HepG2 (cell line): ENCODE data around the gene P4HA3. TPM values are rescaled to one million over a fixed set of nuclear protein-coding genes. Genes with fewer than 3 reads are reported as not detected.

ENCODE experiments used
- ATAC-seq: fragments of 200-7000 bp; cut with Tn5 transposase; 3 replicates; pipeline ENCODE4 v1.9.1; 2020; ENCODE audit warnings: mild to moderate bottlenecking, moderate library complexity
- BruUV-seq: library from RNA; stranded (reverse); fragments of 400-500 nt; replicated peaks from 2 replicates; lab custom pipeline; 2021; lab: Mats Ljungman, UMichigan
- CTCF ChIA-PET: fragments of 300-600 bp; formaldehyde crosslinking; extraction: SDS; loops from one replicate; lab custom pipeline; 2021; ENCODE audit warnings: low total read pairs, inconsistent platforms, low intra/inter-chr PET ratio; lab: Yijun Ruan, JAX
- POLR2A ChIA-PET: fragments of 350-600 bp; sonication (Branson Sonifier 250); formaldehyde crosslinking; loops from one replicate; lab custom pipeline; 2020; ENCODE audit warnings: antibody characterized with exemption, inconsistent platforms; lab: Yijun Ruan, JAX
- DNase-seq: peaks from one replicate; pipeline ENCODE4 v3.0.0-alpha.2; 2015; ENCODE audit warnings: low spot score
- FAIRE-seq: peaks from 3 replicates; lab custom pipeline; 2011; peaks lifted over from hg19 to GRCh38; lab: Jason Lieb, UNC
- H2AFZ ChIP-seq: one replicate; pipeline ENCODE4 v1.6.1; 2011; ENCODE audit warnings: low read length, inconsistent platforms
- H3K27ac ChIP-seq: fragments of 300-600 bp; 3 replicates; pipeline ENCODE4 v1.8.0; 2011; ENCODE audit warnings: mixed run types, mild to moderate bottlenecking, mixed read lengths, low read length, inconsistent platforms; ENCODE audit not compliant: insufficient read depth; ENCODE audit errors: extremely low read length
- H3K27me3 ChIP-seq, 2 experiments: fragments of 200-600 bp in 1 of 2; 2 replicates in 1 of 2; 3 replicates in 1 of 2; pipeline versions ENCODE4 v1.6.0 to v1.8.0; 2011; ENCODE audit warnings: low read length in 2 of 2, mild to moderate bottlenecking in 2 of 2, moderate library complexity in 2 of 2, inconsistent platforms in 1 of 2; ENCODE audit not compliant: insufficient read depth in 2 of 2, control insufficient read depth in 1 of 2
- H3K36me3 ChIP-seq, 2 experiments: fragments of 200-600 bp in 1 of 2; replicated peaks in 1 of 2; 2 replicates in 1 of 2; 3 replicates in 1 of 2; pipeline versions ENCODE4 v1.5.1 to v1.8.0; 2011; ENCODE audit warnings: low read length in 2 of 2, inconsistent platforms in 1 of 2; ENCODE audit not compliant: insufficient read depth in 2 of 2, control insufficient read depth in 1 of 2
- H3K4me1 ChIP-seq: 2 replicates; pipeline ENCODE4 v1.5.1; 2012; ENCODE audit warnings: low read length, inconsistent platforms; ENCODE audit not compliant: insufficient read depth
- H3K4me2 ChIP-seq: 2 replicates; pipeline ENCODE4 v1.6.0; 2011; ENCODE audit warnings: low read depth, low read length, inconsistent platforms
- H3K4me3 ChIP-seq, 3 experiments: fragments of 200-600 bp in 1 of 3; sonication (generic), shearing (Covaris generic) in 1 of 3; replicated peaks in 1 of 3; 2 replicates each; pipeline ENCODE4 v1.5.1; 2011 to 2016; ENCODE audit warnings: low read length in 3 of 3, inconsistent platforms in 2 of 3, low read depth in 2 of 3, mild to moderate bottlenecking in 2 of 3, control low read depth in 1 of 3, mixed read lengths in 1 of 3; ENCODE audit not compliant: insufficient read depth in 1 of 3
- H3K79me2 ChIP-seq: one replicate; pipeline ENCODE4 v1.6.1; 2011; ENCODE audit warnings: low read length, inconsistent platforms; ENCODE audit not compliant: insufficient read depth
- H3K9ac ChIP-seq: 2 replicates; pipeline ENCODE4 v1.6.0; 2011; ENCODE audit warnings: mild to moderate bottlenecking, low read depth, low read length, inconsistent platforms; ENCODE audit not compliant: insufficient read depth
- H3K9me3 ChIP-seq: 2 replicates; pipeline ENCODE4 v1.5.1; 2012; ENCODE audit warnings: mild to moderate bottlenecking, low read length
- H4K20me1 ChIP-seq: 2 replicates; pipeline ENCODE4 v1.6.0; 2011; ENCODE audit warnings: inconsistent platforms, mild to moderate bottlenecking, low read length, moderate library complexity; ENCODE audit not compliant: insufficient read depth
- BCL6 ChIP-seq: IDR thresholded peaks from 2 replicates; pipeline ENCODE4 v1.6.1; 2016; ENCODE audit warnings: missing genetic modification reagents, missing compliant biosample characterization
- CBX1 ChIP-seq: IDR thresholded peaks from one replicate; pipeline ENCODE4 v1.6.1; 2016; ENCODE audit warnings: antibody characterized with exemption, low read depth
- ETV6 ChIP-seq: sonication (generic); formaldehyde crosslinking; conservative IDR thresholded peaks from 2 replicates; pipeline ENCODE4 v1.4.0; 2020; ENCODE audit warnings: missing genetic modification reagents
- FOXA3 ChIP-seq: IDR thresholded peaks from 2 replicates; pipeline ENCODE4 v1.6.1; 2016; ENCODE audit warnings: missing genetic modification reagents, missing compliant biosample characterization
- HNRNPH1 ChIP-seq: fragments of 200-400 bp; formaldehyde crosslinking; optimal IDR thresholded peaks from 2 replicates; pipeline ENCODE3; 2017; ENCODE audit warnings: mild to moderate bottlenecking, low read depth, low read length
- HOMEZ ChIP-seq: IDR thresholded peaks from 2 replicates; pipeline ENCODE4 v1.6.1; 2016; ENCODE audit warnings: low read depth
- IKZF4 ChIP-seq: sonication (generic); formaldehyde crosslinking; IDR thresholded peaks from 2 replicates; pipeline ENCODE4 v1.5.1; 2020; ENCODE audit warnings: borderline replicate concordance, mild to moderate bottlenecking, low read depth, missing genetic modification reagents; ENCODE audit errors: not compliant biosample characterization
- IRF2 ChIP-seq: IDR thresholded peaks from 2 replicates; pipeline ENCODE4 v1.6.1; 2018; ENCODE audit warnings: missing genetic modification reagents, missing compliant biosample characterization
- KLF6 ChIP-seq: IDR thresholded peaks from 2 replicates; pipeline ENCODE4 v1.8.0; 2016; ENCODE audit warnings: missing biosample characterization, missing genetic modification reagents
- MIER3 ChIP-seq: IDR thresholded peaks from 2 replicates; pipeline ENCODE4 v1.6.1; 2016; ENCODE audit warnings: missing compliant biosample characterization, borderline replicate concordance
- RNF219 ChIP-seq: sonication (generic); formaldehyde crosslinking; IDR thresholded peaks from 2 replicates; pipeline ENCODE4 v1.5.0; 2020; ENCODE audit warnings: mild to moderate bottlenecking, missing genetic modification reagents
- SRSF4 ChIP-seq: fragments of 200-400 bp; formaldehyde crosslinking; IDR thresholded peaks from one replicate; pipeline ENCODE4 v1.6.1; 2018; ENCODE audit warnings: mild to moderate bottlenecking, low read depth, low read length, moderate library complexity; ENCODE audit not compliant: poor library complexity, severe bottlenecking
- ZBTB7A ChIP-seq: sonication (generic); formaldehyde crosslinking; IDR thresholded peaks from 2 replicates; pipeline ENCODE4 v1.8.0; 2022; ENCODE audit warnings: mild to moderate bottlenecking, missing genetic modification reagents
- ZKSCAN8 ChIP-seq: IDR thresholded peaks from 2 replicates; pipeline ENCODE4 v1.6.1; 2016; ENCODE audit warnings: borderline replicate concordance, missing genetic modification reagents, missing compliant biosample characterization
- ZNF282 ChIP-seq: fragments of 450-650 bp; IDR thresholded peaks from 2 replicates; pipeline ENCODE4 v1.6.1; 2018; ENCODE audit not compliant: partially characterized antibody
- ZNF431 ChIP-seq: sonication (generic); formaldehyde crosslinking; IDR thresholded peaks from 2 replicates; pipeline ENCODE4 v1.9.0; 2022; ENCODE audit warnings: missing genetic modification reagents, low read depth, mild to moderate bottlenecking, borderline replicate concordance
- ZNF501 ChIP-seq: sonication (generic); formaldehyde crosslinking; IDR thresholded peaks from 2 replicates; pipeline ENCODE4 v1.5.1; 2020; ENCODE audit warnings: mild to moderate bottlenecking, moderate library complexity, missing genetic modification reagents
- ZNF660 ChIP-seq: sonication (generic); formaldehyde crosslinking; IDR thresholded peaks from 2 replicates; pipeline ENCODE4 v1.5.1; 2020; ENCODE audit warnings: mild to moderate bottlenecking, low read depth, missing genetic modification reagents, borderline replicate concordance
- ZNF674 ChIP-seq: sonication (generic); formaldehyde crosslinking; IDR thresholded peaks from 2 replicates; pipeline ENCODE4 v1.5.0; 2020; ENCODE audit warnings: low read depth, mild to moderate bottlenecking, missing genetic modification reagents
- ZNF773 ChIP-seq: sonication (generic); formaldehyde crosslinking; IDR thresholded peaks from 2 replicates; pipeline ENCODE4 v1.4.0; 2020; ENCODE audit warnings: missing genetic modification reagents, borderline replicate concordance
- WGBS: methylation state at CpG from one replicate; pipeline ENCODE4 v1.1.6; 2017; ENCODE audit warnings: low lambda C conversion rate; 5-methylcytosine and 5-hydroxymethylcytosine counted together
- in situ Hi-C: cut with HindIII; loops from 2 replicates; pipeline ENCODE4 v1.10.0; 2017; ENCODE audit warnings: low pct_unique_long_range_greater_than_20kb; ENCODE audit not compliant: extremely low pct_ligation_motif_present
- intact Hi-C: fragments of 100-400 bp; cut with micrococcal nuclease; formaldehyde crosslinking; loops from one replicate; pipeline ENCODE4 v1.10.0; 2022; ENCODE audit not compliant: unreplicated experiment
- polyA plus RNA-seq, 8 experiments: library from polyadenylated mRNA; depleted of rRNA in 3 of 8; stranded (reverse) in 7 of 8; unstranded in 1 of 8; fragments of >200 nt; fragmentation: Illumina TruSeq in 4 of 8; extraction: Trizol in 4 of 8; gene quantifications; 2 replicates each; pipeline versions ENCODE4 v1.2.1 to v1.2.3, GENCODE V29; 2011 to 2016; ENCODE audit warnings: low read depth in 4 of 8, missing spikeins in 1 of 8, mixed read lengths in 1 of 8; ENCODE audit not compliant: insufficient read depth in 1 of 8
- total RNA-seq, 5 experiments: library from RNA; depleted of rRNA; stranded (reverse); fragments of >200 nt; fragmentation: Illumina TruSeq; extraction: Trizol; gene quantifications; 2 replicates each; pipeline ENCODE4 v1.2.3, GENCODE V29; 2016; ENCODE audit warnings: low read depth in 1 of 5
- TF ChIP-seq, protein P1 (sequence below): sonication (generic); formaldehyde crosslinking; IDR thresholded peaks from 2 replicates; pipeline ENCODE4 v1.4.0; 2020; ENCODE audit warnings: missing genetic modification reagents, low read depth, mild to moderate bottlenecking, borderline replicate concordance
- TF ChIP-seq, protein P2 (sequence below): sonication (generic); formaldehyde crosslinking; IDR thresholded peaks from 2 replicates; pipeline ENCODE4 v1.4.0; 2020; ENCODE audit warnings: mild to moderate bottlenecking, missing genetic modification reagents

The P4HA3 gene
- total and polyA plus RNA-seq, 2 of the 13 experiments (the other 11 are each of a cell fraction or from before 2014, with no cell fraction given): not detected

DNA sequence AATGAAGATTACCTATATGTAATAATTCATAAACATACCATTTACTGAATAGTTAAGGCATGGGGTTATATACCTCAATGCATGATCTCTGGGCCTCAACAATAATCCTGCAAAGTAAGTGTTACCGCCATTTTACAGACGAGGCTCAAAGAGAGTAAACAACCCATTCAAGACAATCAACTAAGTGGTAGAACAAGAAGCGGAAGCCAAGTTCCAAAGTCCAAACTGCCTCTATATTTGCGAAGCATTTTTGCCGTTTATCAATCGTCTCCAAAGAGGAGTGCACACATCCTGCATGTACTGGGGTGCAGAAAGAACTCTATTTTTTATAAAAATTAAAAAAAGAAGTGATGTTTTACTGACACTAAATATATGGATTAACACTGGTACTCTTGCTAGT is 27.5 kb upstream of the P4HA3 start (continued):
- TF ChIP-seq FOXA3 (CRISPR knock-in tag) (0 out of 2 replicates have a peak, but pooled peaks have one; percentile 15), BCL6 (CRISPR knock-in tag) (no peak), IKZF4 (CRISPR knock-in tag) (no peak), ZKSCAN8 (CRISPR knock-in tag) (no peak), ZNF773 (no peak), ZNF674 (no peak), ZNF660 (CRISPR knock-in tag) (no peak), HOMEZ (no peak), CBX1 (no peak)

DNA sequence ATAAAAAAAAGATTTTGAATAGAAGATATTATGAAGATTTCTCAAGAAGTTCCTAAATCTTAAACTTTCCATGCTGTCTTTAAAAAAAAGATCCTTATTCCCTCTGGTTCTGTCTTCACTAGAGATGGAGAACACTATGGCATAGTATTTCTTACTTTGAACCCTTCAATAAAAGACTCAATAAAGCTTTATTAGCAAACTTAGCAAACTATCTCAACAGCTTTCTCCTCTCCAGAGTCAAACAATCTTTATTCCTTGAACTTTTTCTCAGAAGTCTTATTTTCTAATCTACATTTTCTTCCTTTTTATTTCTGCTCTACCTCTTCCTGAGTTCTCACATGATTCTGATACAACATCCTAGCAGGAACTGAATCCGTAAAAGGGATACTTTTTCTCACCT is 21.8 kb upstream of the P4HA3 start:
- CTCF ChIA-PET: no interaction called here
- WGBS: 74% methylated on average over 1 of the region's 1 CpG
- FAIRE-seq: no peak
- TF ChIP-seq ZBTB7A (no peak), SRSF4 (no peak), ETV6 (CRISPR knock-in tag) (no peak), KLF6 (CRISPR knock-in tag) (no peak), RNF219 (CRISPR knock-in tag) (no peak), HNRNPH1 (no peak), ZNF282 (no peak), ZNF501 (CRISPR knock-in tag) (no peak), ZNF431 (CRISPR knock-in tag) (no peak), MIER3 (CRISPR knock-in tag) (no peak), IRF2 (CRISPR knock-in tag) (no peak)
- TF ChIP-seq, protein P1, sequence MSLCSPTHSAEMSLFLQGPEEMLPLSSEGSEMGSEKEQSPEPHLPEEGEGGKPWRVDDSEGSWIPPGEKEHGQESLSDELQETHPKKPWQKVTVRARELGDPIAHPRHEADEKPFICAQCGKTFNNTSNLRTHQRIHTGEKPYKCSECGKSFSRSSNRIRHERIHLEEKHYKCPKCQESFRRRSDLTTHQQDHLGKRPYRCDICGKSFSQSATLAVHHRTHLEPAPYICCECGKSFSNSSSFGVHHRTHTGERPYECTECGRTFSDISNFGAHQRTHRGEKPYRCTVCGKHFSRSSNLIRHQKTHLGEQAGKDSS (CRISPR knock-in tag): no peak
- TF ChIP-seq, protein P2, sequence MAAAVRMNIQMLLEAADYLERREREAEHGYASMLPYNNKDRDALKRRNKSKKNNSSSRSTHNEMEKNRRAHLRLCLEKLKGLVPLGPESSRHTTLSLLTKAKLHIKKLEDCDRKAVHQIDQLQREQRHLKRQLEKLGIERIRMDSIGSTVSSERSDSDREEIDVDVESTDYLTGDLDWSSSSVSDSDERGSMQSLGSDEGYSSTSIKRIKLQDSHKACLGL (CRISPR knock-in tag): no peak

More for the DNA sequence above, 21.8 kb upstream of the P4HA3 start:
- no peak for DNase-seq
- no peaks in the 10 kb centered on the region for H3K9me3 ChIP-seq
- H4K20me1 ChIP-seq: no peaks in the 10 kb centered on the region
- no TSS peak for BruUV-seq
- no peaks in the 10 kb centered on the region for H3K4me1 ChIP-seq
- H3K9ac ChIP-seq: no peak overlapping the region
- H3K4me2 ChIP-seq: no peak overlapping the region
- in situ Hi-C loops: no loop called here
- H3K79me2 ChIP-seq: no peaks in the 10 kb centered on the region
- no peak for ATAC-seq
- no peak overlapping the region for H3K4me3 ChIP-seq
- POLR2A ChIA-PET: no interaction called here
- intact Hi-C loops: no loop called here
- no peak overlapping the region for H2AFZ ChIP-seq
- no peaks in the 10 kb centered on the region for H3K36me3 ChIP-seq
- no peaks in the 10 kb centered on the region for H3K27me3 ChIP-seq
- H3K27ac ChIP-seq: no peak overlapping the region
